ENCODE results near the gene KY.
A peak's percentile ranks its signal among the peaks of the same experiment; 100 is the strongest.

GRCh38 chr3:134640872-134641470, 9.9 kb downstream of the KY start:
- peak in 1 of 7 experiments; percentile 16 for TF ChIP-seq CTCF (IDR thresholded peaks at IDR 0.05)
- no peak for TF ChIP-seq POLR2A (IDR thresholded peaks at IDR 0.05)
